HG02840 (cell line): ENCODE data around the gene MIEF1.
"Not testable (repeated sequence)": the region's sequence is repeated elsewhere in the genome, so short reads cannot be mapped to it uniquely, and the experiment has no call there.

ENCODE experiments used
- ATAC-seq: cut with Tn5 transposase; IDR thresholded peaks from one replicate; pipeline ENCODE4 v1.9.1; 2021; ENCODE audit warnings: mild to moderate bottlenecking, moderate library complexity, moderate number of reproducible peaks; ENCODE audit not compliant: unreplicated experiment, low FRiP score

The MIEF1 gene

GRCh38 chr22:39511226-39511625 lies 9.1 kb downstream of the MIEF1 start:
- no peak for ATAC-seq

GRCh38 chr22:39512026-39512425 lies 9.9 kb downstream of the MIEF1 start:
- ATAC-seq: no peak

GRCh38 chr22:39513791-39514190 lies 11.7 kb downstream of the MIEF1 start:
- ATAC-seq: no peak

- no peak for ATAC-seq
These were observed 12.4 kb downstream of the MIEF1 start for GRCh38 chr22:39514373-39514973.

- ATAC-seq: no peak
These were observed 13.4 kb downstream of the MIEF1 start for GRCh38 chr22:39515266-39516050.

- no peak for ATAC-seq
These were observed 15.4 kb downstream of the MIEF1 start for GRCh38 chr22:39517470-39517869.

GRCh38 chr22:39518144-39518786 lies 16.2 kb downstream of the MIEF1 start:
- no peak for ATAC-seq

- ATAC-seq: no peak
These were observed 17.0 kb downstream of the MIEF1 start for GRCh38 chr22:39518996-39519680.

- ATAC-seq: peak; percentile 73
These were observed 17.7 kb downstream of the MIEF1 start for GRCh38 chr22:39519681-39520225.

GRCh38 chr22:39520226-39521105 lies 18.4 kb downstream of the MIEF1 start, which contains the start of gene ATF4:
TSS of gene ATF4 (plus strand) at chr22:39520562. CDS start at chr22:39521446, 884 bp downstream.
- peak; percentile 50 for ATAC-seq

GRCh38 chr22:39521106-39521885 lies 19.2 kb downstream of the MIEF1 start:
- ATAC-seq: not testable (repeated sequence)

- ATAC-seq: not testable (repeated sequence)
These were observed 20.0 kb downstream of the MIEF1 start for GRCh38 chr22:39522091-39522490.

- ATAC-seq: no peak
These were observed 20.6 kb downstream of the MIEF1 start for GRCh38 chr22:39522567-39523300.

- no peak for ATAC-seq
These were observed 22.1 kb downstream of the MIEF1 start for GRCh38 chr22:39524089-39524752.

- no peak for ATAC-seq
These were observed 22.9 kb downstream of the MIEF1 start for GRCh38 chr22:39524753-39525657.

GRCh38 chr22:39525658-39525975 lies 23.5 kb downstream of the MIEF1 start:
- no peak for ATAC-seq

- ATAC-seq: no peak
These were observed 24.7 kb downstream of the MIEF1 start for GRCh38 chr22:39526736-39527171.
